Inferior parietal cortex (tissue), 1 donor: Measurements from ENCODE around the gene STAC2.

Experiments
- DNase-seq: peaks from one replicate; pipeline ENCODE4 v3.0.0-alpha.2; 2016; ENCODE audit errors: extremely low spot score

STAC2 gene

GRCh38 chr17:39164675-39165143 is 61.0 kb downstream of the STAC2 start:
- DNase-seq = peak; percentile 50

- no peak for DNase-seq
These were observed 63.8 kb downstream of the STAC2 start for GRCh38 chr17:39161962-39162361.
